D721Med (cell line): ENCODE data around the gene GRPEL2.

Experiments used
- DNase-seq: peaks from one replicate; pipeline ENCODE4 v3.0.0; 2011; ENCODE audit warnings: low spot score; ENCODE audit not compliant: insufficient read length
- FAIRE-seq: peaks from 2 replicates; lab custom pipeline; 2011; peaks lifted over from hg19 to GRCh38; lab: Jason Lieb, UNC
- TF ChIP-seq, protein P1 (sequence below): IDR thresholded peaks from 2 replicates; pipeline ENCODE4 v1.5.1; 2012; ENCODE audit warnings: mild to moderate bottlenecking, control low read depth; ENCODE audit not compliant: insufficient read depth; ENCODE audit errors: missing control alignments

GRPEL2 gene

DNA sequence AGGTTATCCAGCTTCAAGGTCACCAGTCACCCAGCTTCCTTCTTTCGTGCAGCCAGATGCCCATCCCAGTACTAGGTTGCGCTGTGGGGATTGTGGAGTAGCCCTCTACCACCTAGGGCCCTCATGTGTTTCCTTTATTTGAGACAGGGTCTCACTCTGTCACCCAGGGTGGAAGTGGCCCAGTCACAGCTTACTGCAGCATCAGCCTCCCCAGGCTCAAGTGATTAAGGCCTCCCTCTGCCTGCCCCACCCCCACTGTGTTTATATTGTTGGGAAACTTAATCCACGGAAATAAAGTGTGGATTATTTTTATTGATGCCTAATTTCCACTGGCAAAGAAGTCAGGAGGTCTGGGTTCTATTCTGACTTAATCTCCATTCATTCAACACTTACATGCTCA is 29.5 kb downstream of the GRPEL2 start:
- TF ChIP-seq, protein P1, sequence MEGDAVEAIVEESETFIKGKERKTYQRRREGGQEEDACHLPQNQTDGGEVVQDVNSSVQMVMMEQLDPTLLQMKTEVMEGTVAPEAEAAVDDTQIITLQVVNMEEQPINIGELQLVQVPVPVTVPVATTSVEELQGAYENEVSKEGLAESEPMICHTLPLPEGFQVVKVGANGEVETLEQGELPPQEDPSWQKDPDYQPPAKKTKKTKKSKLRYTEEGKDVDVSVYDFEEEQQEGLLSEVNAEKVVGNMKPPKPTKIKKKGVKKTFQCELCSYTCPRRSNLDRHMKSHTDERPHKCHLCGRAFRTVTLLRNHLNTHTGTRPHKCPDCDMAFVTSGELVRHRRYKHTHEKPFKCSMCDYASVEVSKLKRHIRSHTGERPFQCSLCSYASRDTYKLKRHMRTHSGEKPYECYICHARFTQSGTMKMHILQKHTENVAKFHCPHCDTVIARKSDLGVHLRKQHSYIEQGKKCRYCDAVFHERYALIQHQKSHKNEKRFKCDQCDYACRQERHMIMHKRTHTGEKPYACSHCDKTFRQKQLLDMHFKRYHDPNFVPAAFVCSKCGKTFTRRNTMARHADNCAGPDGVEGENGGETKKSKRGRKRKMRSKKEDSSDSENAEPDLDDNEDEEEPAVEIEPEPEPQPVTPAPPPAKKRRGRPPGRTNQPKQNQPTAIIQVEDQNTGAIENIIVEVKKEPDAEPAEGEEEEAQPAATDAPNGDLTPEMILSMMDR = no peak
- no peak for FAIRE-seq
- DNase-seq = no peak

DNA sequence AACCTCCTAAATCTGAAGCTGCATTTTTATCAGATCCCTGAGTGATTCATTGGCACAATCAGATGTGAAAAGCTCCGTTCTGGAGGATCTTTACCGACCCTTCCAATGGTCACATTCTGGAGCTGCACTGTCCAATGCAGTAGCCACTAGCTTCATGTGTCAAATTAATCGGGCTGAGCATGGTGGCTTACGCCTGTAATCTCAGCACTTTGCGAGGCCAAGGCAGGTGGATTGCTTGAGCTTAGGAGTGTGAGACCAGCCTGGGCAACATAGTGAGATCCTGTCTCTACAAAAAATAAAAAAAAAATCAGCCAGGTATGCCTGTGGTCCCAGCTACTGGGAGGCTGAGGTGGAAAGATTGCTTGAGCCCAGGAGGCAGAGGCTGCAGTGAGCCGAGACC is 30.1 kb downstream of the GRPEL2 start:
- TF ChIP-seq, protein P1 = no peak
- FAIRE-seq (no peak), DNase-seq (no peak)

DNA sequence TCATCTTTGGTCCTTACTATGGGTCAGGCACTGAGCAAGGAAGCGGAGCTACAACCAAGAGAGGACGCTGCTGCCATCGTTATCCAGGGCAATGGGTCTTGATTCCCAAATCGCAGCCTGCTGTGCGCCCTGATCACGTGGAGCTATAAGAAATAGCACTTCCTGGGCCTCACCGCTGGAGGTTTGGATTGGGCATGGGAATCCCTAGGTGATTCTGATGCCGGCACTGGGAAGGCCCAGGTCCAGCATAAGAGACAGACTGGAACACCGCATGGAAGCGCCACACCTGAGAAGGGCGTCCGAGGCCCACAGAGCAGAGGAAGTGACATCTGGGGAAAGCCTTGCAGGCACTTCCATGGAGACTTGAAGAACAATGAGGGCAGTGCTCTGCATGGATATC is 30.8 kb downstream of the GRPEL2 start:
- TF ChIP-seq, protein P1 = no peak
- FAIRE-seq (no peak), DNase-seq (no peak)

DNA sequence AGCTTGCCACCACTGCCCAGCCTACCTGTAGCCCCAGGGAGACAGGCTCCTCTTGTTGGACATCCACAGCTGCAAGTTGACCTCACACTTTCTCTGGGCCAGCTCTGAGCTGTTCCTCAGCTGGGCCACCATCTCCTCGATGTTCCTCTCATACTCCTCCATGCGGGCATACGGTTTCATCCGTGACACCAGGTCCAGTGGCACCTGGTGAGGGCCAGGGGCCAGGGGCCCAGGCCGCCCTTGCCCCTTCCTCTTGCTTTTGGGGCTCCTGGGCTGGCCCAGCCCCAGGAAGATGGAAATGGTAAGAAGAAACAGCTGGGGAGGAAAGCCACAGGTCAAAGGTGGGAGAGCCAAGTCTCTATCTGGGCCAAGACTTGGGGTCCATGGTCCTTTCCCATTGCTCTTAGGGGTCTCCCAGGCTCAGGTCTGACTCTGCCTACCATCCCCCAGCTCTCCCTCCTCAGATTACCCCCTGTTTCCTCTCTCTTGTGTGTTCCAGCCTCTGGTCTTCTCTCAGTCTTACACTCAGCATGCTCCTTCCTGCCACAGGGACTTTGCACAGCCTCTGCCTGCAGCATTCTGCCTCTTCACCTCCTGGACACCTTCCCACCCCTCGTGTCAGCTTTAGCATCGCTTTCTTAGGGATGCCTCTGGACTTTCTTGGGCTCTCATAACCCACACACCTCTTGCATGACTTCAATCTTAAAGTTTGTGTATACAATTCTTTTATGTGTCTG is 31.6 kb downstream of the GRPEL2 start:
- TF ChIP-seq, protein P1 = no peak
- no peak for DNase-seq
- no peak for FAIRE-seq

DNA sequence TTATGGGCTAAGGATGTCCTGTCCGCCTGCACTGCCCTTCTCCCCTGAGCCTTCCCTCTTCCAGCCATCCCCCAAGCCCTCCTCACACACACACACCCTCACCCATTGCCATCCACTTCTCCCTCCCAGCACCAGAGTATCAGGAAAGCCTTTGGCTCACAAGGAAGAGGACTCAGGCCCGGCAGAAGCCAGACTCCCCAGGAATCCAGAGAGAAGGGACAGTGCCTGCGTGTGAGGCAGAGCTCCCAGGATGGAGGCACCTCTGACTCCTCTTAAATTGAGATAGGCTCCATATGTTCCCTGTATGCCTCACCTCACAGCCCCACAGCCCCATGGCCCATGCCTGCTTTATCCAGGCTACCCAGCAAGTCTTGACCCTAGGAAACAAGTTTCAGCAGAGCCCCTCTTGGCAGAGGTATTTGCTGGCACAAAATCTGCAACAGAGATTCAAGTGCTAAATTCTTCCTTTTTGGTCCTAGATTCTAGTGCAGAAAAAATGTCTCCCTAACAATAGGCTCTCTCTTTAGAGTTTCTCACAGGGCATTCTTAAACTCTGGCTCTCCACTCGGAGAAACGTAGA is 33.0 kb downstream of the GRPEL2 start:
- TF ChIP-seq, protein P1 = no peak
- no peak for DNase-seq
- FAIRE-seq = no peak

DNA sequence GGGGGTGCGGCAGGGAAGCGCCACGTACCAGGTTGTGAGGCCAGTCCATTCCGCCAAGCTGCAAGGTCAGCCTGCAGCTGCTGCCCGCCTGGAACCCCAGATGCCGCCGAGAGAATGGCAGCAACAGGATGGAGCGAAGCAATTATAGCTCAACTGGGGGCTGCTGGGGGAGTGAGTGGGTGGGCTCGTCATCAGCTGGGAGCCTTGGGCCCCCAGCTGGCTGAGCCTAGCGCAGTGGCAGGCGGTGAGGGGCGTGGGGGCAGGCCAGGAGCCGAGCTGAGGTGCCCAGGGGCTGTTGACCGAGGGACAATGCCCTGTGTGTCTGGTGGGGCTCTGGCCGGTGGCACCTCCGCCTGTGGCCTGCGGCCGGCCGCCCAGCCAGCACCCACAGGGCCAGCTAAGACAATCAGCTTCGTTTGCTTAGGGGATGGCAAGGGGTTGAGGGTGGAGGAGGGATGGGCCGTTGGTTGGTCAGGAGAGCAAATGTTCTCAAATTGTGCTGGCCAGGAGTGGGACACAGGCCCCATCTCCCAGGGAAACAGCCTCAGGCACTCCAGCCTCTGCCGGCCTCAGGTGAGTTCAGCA is 34.0 kb downstream of the GRPEL2 start, which contains the start of gene IL17B:
Gene IL17B (minus strand): TSS at position 116 of the 585 bp plus-strand sequence. CDS start 67 bp downstream, at position 49.
- no peak for FAIRE-seq
- DNase-seq = no peak
- TF ChIP-seq, protein P1 = no peak
